Activated CD4-positive, alpha-beta T cell treated with anti-CD3 and anti-CD28 coated beads, Interleukin-2, amount 50 U/mL, for 24 hours (primary cell): ENCODE measurements around the gene MCC.

ENCODE experiments used
- DNase-seq, 2 donors: peaks; one replicate each; pipeline ENCODE4 v3.0.0-alpha.2; 2020; ENCODE audit warnings: low read depth in 1 of 2, low spot score in 1 of 2

The MCC gene

DNA sequence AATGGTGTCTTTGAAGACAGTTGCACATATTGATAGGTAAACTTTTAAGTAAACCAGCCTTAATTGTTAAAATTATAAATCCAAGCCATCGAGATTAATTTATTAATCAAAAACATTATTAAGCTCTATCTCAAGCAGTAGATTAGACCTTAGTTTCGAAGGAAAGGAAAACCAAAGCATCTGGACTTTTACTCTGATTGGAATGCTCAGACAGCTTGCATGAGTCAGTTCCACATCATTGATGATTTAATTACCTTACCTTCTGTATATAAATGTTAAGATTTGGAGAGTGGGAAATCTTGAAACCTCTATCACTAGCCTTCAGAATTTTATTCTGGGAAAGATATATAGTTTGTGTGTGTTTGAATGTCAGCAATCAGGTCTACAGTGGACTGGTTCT, 487.8 kb downstream of the MCC start:
- DNase-seq = no peak

- no peak for DNase-seq
Observed at GRCh38 chr5:112998296-112998695, 490.0 kb downstream of the MCC start.

GRCh38 chr5:112996830-112997374, 491.4 kb downstream of the MCC start:
- DNase-seq = no peak

- peak; percentile 61 to 71 for DNase-seq
Observed at GRCh38 chr5:112995764-112996618, 492.3 kb downstream of the MCC start.

DNA sequence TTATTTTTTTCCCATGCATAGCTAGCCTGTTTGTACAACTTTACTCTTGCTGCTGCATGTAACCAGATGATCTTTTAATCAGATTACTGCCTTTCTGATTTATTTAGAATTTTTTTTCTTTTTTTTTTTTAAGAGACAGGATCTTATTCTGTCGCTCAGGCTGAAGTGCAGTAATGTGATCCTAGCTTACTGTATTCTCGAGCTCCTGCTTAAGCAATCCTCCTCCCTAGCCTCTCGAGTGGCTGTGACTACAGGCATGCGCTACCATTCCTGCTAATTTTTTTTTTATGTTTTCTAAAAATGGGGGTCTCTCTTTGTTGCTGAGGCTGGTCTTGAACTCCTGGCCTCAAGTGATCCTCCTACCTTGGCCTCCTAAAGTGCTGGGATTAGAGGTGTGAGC, 502.0 kb downstream of the MCC start:
- no peak for DNase-seq

GRCh38 chr5:112983363-112983762, 504.9 kb downstream of the MCC start:
- DNase-seq = no peak

DNA sequence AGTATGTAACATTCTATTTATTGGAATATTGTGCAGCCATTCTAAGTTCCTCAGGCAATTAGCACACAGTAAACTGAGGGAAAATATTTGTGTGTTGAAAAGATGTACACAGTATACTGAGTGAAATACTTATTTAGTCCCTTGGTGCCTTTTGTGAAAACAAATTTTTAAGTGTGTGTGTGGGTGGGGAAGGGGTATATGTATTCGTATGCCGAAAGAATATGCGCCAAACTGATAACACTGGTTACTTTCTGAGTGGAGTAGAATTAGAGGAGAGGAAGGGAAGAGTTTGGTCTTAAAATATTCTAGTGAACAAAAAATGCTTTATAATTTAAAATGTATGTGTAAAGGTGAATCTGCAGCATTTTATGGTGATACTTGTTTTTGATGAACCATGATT, 508.5 kb downstream of the MCC start:
- DNase-seq = no peak

GRCh38 chr5:112978836-112979235, 509.4 kb downstream of the MCC start:
- DNase-seq = no peak

DNA sequence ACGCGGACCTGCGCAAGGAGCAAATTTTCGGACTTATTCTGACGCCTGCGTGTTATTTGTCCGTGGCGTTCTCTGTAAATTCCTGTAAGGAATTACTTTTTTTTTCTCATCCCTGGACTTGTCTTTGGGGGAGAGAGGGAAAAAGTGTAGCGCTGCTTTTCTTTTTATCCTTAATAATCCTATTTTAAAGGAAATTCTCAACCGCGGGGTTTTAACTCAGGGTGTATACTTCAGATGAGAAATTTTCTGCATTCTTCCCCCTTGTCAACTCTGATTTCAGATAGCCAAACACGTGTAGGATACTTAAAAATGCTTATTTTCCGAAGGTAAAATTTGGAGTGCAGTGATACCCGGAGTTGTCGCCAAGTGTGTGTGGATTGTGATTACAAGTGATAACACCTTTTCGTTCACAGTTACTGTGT, 510.8 kb downstream of the MCC start:
- DNase-seq = no peak

DNA sequence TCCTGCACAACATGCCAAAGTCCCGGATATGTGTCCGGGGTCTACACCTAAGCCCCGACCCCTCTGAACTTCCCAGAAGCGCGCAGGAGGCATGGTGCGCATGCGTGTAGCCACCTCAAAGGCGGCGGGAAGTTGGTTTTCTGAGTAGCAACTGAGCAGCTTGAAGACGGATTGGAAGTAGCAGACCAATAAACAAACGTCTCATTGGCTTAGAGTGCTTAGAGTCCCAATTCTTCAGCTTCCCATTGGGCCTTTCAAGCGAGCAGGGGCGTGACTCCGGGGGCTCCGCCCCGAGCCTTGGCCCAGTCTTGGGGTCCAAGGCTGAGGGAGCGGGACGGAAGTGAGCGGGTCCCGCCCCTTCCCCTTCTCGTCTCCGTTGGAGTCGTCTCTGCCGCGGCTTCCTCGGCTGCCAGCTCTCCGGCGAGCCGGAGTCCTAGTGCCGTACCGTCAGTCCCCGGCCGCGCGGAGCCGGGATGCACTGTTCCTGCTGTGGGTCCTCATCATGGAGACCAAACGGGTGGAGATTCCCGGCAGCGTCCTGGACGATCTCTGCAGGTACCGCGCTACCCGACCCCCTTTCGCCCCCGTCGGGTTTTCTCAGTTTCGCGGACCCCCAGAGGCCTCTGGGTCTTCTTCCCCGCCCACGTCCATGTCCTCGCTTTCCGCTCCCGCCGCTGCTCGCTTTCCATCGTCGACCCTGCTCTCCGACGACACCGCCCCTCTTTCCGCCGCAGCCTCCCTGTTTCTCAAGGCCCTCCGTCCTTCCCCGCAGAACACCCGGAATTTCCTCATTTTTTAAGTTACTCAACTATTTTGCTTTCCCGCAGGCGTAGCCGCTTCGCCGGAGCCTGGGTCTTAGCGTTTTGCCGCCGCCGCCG, 511.6 kb downstream of the MCC start, which contains the start of gene DCP2:
Gene DCP2, plus strand, starts transcription at position 367 of the 878 bp plus-strand sequence. Its CDS starts 136 bp downstream, at position 503.
- peak; percentile 77 to 91 for DNase-seq

GRCh38 chr5:112975721-112976431, 512.4 kb downstream of the MCC start:
- no peak for DNase-seq

- no peak for DNase-seq
Observed at GRCh38 chr5:112974901-112975300, 513.4 kb downstream of the MCC start.

- DNase-seq = no peak
Observed at GRCh38 chr5:112973904-112974303, 514.3 kb downstream of the MCC start.

DNA sequence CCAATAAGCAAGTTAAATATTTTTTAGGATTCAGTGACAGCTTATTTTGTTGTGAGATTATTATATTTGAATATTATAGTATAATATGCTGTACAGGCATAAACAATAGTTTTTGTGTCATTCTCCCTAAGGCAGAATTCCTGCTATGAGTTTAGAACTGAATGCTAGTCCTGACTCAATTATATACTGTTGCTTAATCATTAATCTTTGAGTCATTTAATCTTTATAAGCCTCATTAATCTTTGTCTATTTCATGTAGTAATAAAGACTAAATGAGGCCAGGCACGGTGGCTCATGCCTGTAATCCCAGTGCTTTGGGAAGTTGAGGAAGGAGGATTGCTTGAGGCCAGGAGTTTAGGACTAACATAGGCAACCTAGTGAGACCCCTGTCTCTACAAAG, 515.2 kb downstream of the MCC start:
- DNase-seq = no peak
